Common myeloid progenitor, CD34-positive (primary cell): ENCODE measurements around the gene HEPH.
A peak's percentile ranks its signal among the peaks of the same experiment; 100 is the strongest.

Source experiments
- CTCF ChIA-PET: fragments of 350-600 bp; sonication (Branson Sonifier 250); formaldehyde crosslinking; loops from one replicate; lab custom pipeline; 2021; ENCODE audit warnings: antibody characterized with exemption; lab: Charles Lee
- POLR2A ChIA-PET: fragments of 350-600 bp; sonication (Branson Sonifier 250); formaldehyde crosslinking; loops from one replicate; lab custom pipeline; 2021; ENCODE audit warnings: antibody characterized with exemption; lab: Charles Lee
- DNase-seq, 3 donors: peaks; one replicate each; pipeline versions ENCODE4 v3.0.0 to v3.0.0-alpha.2; 2013
- H3K27ac ChIP-seq, 2 experiments: 1 replicate in 1 of 2; 2 replicates in 1 of 2; pipeline ENCODE4 v1.7.0; 2013; ENCODE audit warnings: inconsistent platforms in 2 of 2, low read length in 2 of 2, mild to moderate bottlenecking in 2 of 2, low read depth in 1 of 2, moderate library complexity in 1 of 2; ENCODE audit not compliant: severe bottlenecking in 2 of 2, insufficient read depth in 1 of 2, poor library complexity in 1 of 2
- H3K27me3 ChIP-seq, 5 experiments: replicated peaks in 2 of 5; 1 replicate in 3 of 5; 2 replicates in 2 of 5; pipeline versions ENCODE4 v1.6.1 to v1.7.0; 2013; ENCODE audit warnings: low read length in 4 of 5, mild to moderate bottlenecking in 2 of 5, moderate library complexity in 2 of 5, inconsistent platforms in 1 of 5; ENCODE audit not compliant: insufficient read depth in 5 of 5, control insufficient read depth in 4 of 5
- H3K36me3 ChIP-seq, 4 experiments: 1 replicate in 2 of 4; 2 replicates in 2 of 4; pipeline versions ENCODE4 v1.6.1 to v1.7.0; 2013; ENCODE audit warnings: low read length in 3 of 4, control low read depth in 1 of 4, mild to moderate bottlenecking in 1 of 4; ENCODE audit not compliant: control insufficient read depth in 4 of 4, insufficient read depth in 4 of 4
- H3K4me1 ChIP-seq, 4 experiments: 1 replicate in 3 of 4; 2 replicates in 1 of 4; pipeline versions ENCODE4 v1.6.1 to v1.7.1; 2013; ENCODE audit warnings: low read length in 3 of 4, mild to moderate bottlenecking in 3 of 4, control low read depth in 1 of 4, inconsistent platforms in 1 of 4, moderate library complexity in 1 of 4; ENCODE audit not compliant: control insufficient read depth in 4 of 4, insufficient read depth in 4 of 4; ENCODE audit errors: control extremely low read depth in 1 of 4
- H3K4me3 ChIP-seq, 7 experiments: 1 replicate in 4 of 7; 2 replicates in 3 of 7; pipeline versions ENCODE4 v1.5.1 to v1.7.0; 2013; ENCODE audit warnings: mild to moderate bottlenecking in 7 of 7, low read length in 6 of 7, moderate library complexity in 6 of 7, inconsistent platforms in 2 of 7, low read depth in 2 of 7, control low read depth in 1 of 7; ENCODE audit not compliant: insufficient read depth in 4 of 7, control insufficient read depth in 1 of 7; ENCODE audit errors: extremely low read depth in 1 of 7
- H3K9me3 ChIP-seq, 5 experiments: 1 replicate in 4 of 5; 2 replicates in 1 of 5; pipeline versions ENCODE4 v1.6.1 to v1.7.1; 2013; ENCODE audit warnings: low read length in 4 of 5, mild to moderate bottlenecking in 2 of 5, inconsistent platforms in 1 of 5, low read depth in 1 of 5, moderate library complexity in 1 of 5; ENCODE audit not compliant: control insufficient read depth in 4 of 5, insufficient read depth in 2 of 5; ENCODE audit errors: control extremely low read depth in 1 of 5
- WGBS: methylation state at CpG from one replicate; pipeline ENCODE4 v1.1.5; 2013; ENCODE audit not compliant: insufficient coverage; 5-methylcytosine and 5-hydroxymethylcytosine counted together

HEPH gene

GRCh38 chrX:66144258-66144657 is 19.8 kb upstream of the HEPH start:
- H3K36me3 ChIP-seq = no peaks in the 10 kb centered on the region
- H3K9me3 ChIP-seq = no peaks in the 10 kb centered on the region
- peaks cover 0 to 10% (median 0%) of the 10 kb centered on the region in 5 experiments for H3K27me3 ChIP-seq
- POLR2A ChIA-PET = no interaction called here
- no peak overlapping the region for H3K4me3 ChIP-seq
- CTCF ChIA-PET = no interaction called here
- no peak for DNase-seq
- WGBS = 72% methylated on average over 2 of the region's 2 CpGs
- H3K27ac ChIP-seq = no peak overlapping the region
- H3K4me1 ChIP-seq = peaks cover 0 to 4% (median 0%) of the 10 kb centered on the region in 4 experiments

GRCh38 chrX:66149519-66149918 is 14.5 kb upstream of the HEPH start:
- Histone ChIP-seq H3K27ac (no peak overlapping the region), H3K36me3 (no peaks in the 10 kb centered on the region), H3K4me3 (no peak overlapping the region), H3K9me3 (no peaks in the 10 kb centered on the region), H3K4me1 (no peaks in the 10 kb centered on the region), H3K27me3 (peaks cover 0 to 10% (median 0%) of the 10 kb centered on the region in 5 experiments)
- POLR2A ChIA-PET = no interaction called here
- DNase-seq = no peak
- no CpG with 5 or more reads among the region's 1 CpG for WGBS
- CTCF ChIA-PET = no interaction called here

- Histone ChIP-seq H3K4me1 (no peaks in the 10 kb centered on the region), H3K4me3 (no peak overlapping the region), H3K27me3 (peaks cover 0 to 10% (median 0%) of the 10 kb centered on the region in 5 experiments), H3K36me3 (no peaks in the 10 kb centered on the region), H3K27ac (no peak overlapping the region), H3K9me3 (no peaks in the 10 kb centered on the region)
- ChIA-PET CTCF (no interaction called here), POLR2A (no interaction called here)
- no peak for DNase-seq
Measured at GRCh38 chrX:66150163-66150562, 13.9 kb upstream of the HEPH start.

- peak; percentile 59 to 93 (median 86) for DNase-seq
- Histone ChIP-seq H3K36me3 (no peaks in the 10 kb centered on the region), H3K9me3 (no peaks in the 10 kb centered on the region), H3K27ac (peak overlapping the region in 1 of 2 experiments; percentile 56), H3K27me3 (peaks cover 0 to 5% (median 0%) of the 10 kb centered on the region in 5 experiments), H3K4me3 (no peak overlapping the region), H3K4me1 (peaks cover 0 to 8% (median 4%) of the 10 kb centered on the region in 4 experiments)
- 34% methylated on average over 2 of the region's 2 CpGs for WGBS
- ChIA-PET POLR2A (no interaction called here), CTCF (no interaction called here)
Measured at GRCh38 chrX:66162331-66162822, 1.7 kb upstream of the HEPH start.

- POLR2A ChIA-PET = no interaction called here
- no peak for DNase-seq
- Histone ChIP-seq H3K27me3 (no peaks in the 10 kb centered on the region), H3K27ac (peak overlapping the region in 1 of 2 experiments; percentile 69), H3K4me3 (no peak overlapping the region), H3K4me1 (peaks cover 0 to 8% (median 4%) of the 10 kb centered on the region in 4 experiments), H3K36me3 (no peaks in the 10 kb centered on the region), H3K9me3 (no peaks in the 10 kb centered on the region)
- no CpG with 5 or more reads among the region's 1 CpG for WGBS
- CTCF ChIA-PET = no interaction called here
Measured at GRCh38 chrX:66163447-66163846, 600 bp upstream of the HEPH start.

- no peak for DNase-seq
- WGBS = 70% methylated on average over 2 of the region's 3 CpGs
- ChIA-PET CTCF (no interaction called here), POLR2A (no interaction called here)
- H3K27ac ChIP-seq = peak overlapping the region in 1 of 2 experiments; percentile 62
- peaks cover 0 to under 1% (median 0%) of the 10 kb centered on the region in 5 experiments for H3K27me3 ChIP-seq
- no peak overlapping the region for H3K4me3 ChIP-seq
- H3K36me3 ChIP-seq = no peaks in the 10 kb centered on the region
- no peaks in the 10 kb centered on the region for H3K9me3 ChIP-seq
- H3K4me1 ChIP-seq = peaks cover 0 to 8% (median 4%) of the 10 kb centered on the region in 4 experiments
Measured at GRCh38 chrX:66164470-66164869, 423 bp downstream of the HEPH start.

GRCh38 chrX:66164931-66165330 is 884 bp downstream of the HEPH start:
- no peak overlapping the region for H3K4me3 ChIP-seq
- WGBS = no CpG with 5 or more reads among the region's 2 CpGs
- ChIA-PET POLR2A (no interaction called here), CTCF (no interaction called here)
- H3K36me3 ChIP-seq = no peaks in the 10 kb centered on the region
- peaks cover 0 to 8% (median 4%) of the 10 kb centered on the region in 4 experiments for H3K4me1 ChIP-seq
- DNase-seq = no peak
- H3K27me3 ChIP-seq = peaks cover 0 to 3% (median 0%) of the 10 kb centered on the region in 5 experiments
- peak overlapping the region in 1 of 2 experiments; percentile 62 for H3K27ac ChIP-seq
- no peaks in the 10 kb centered on the region for H3K9me3 ChIP-seq
